HG03521 (cell line): ENCODE data around the gene RNU4-1.
"Not testable (repeated sequence)": the region's sequence is repeated elsewhere in the genome, so short reads cannot be mapped to it uniquely, and the experiment has no call there.

Experiments used
- ATAC-seq: cut with Tn5 transposase; IDR thresholded peaks from one replicate; pipeline ENCODE4 v1.9.1; 2021; ENCODE audit warnings: mild to moderate bottlenecking, moderate library complexity; ENCODE audit not compliant: unreplicated experiment

RNU4-1 gene

GRCh38 chr12:120259418-120260202 is 33.4 kb downstream of the RNU4-1 start:
- no peak for ATAC-seq

DNA sequence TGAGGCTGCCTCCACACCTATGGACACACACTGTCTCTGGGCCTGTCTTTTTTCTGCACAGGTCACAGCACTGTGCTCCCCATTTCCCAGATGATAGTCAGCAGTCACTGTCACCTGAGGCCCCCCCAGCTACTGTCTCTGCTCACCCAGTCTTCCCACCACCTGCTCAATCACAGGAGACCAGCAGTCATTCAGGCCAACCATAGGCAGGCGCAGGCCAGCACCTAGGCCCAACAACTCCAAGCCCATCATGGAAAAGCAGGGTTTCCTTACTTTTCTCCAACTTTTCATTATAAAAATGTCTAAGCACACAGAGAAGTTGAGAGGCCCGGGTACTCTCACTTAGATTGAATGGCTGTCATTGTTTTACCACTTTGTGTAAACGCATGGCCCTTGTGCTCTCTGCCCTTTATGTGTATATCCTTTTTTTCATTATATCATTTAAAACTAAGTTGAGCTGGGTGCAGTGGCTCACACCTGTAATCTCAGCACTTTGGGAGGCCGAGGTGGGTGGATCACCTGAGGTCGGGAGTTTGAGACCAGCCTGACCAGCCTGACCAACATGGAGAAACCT is 34.6 kb downstream of the RNU4-1 start:
- ATAC-seq = no peak

DNA sequence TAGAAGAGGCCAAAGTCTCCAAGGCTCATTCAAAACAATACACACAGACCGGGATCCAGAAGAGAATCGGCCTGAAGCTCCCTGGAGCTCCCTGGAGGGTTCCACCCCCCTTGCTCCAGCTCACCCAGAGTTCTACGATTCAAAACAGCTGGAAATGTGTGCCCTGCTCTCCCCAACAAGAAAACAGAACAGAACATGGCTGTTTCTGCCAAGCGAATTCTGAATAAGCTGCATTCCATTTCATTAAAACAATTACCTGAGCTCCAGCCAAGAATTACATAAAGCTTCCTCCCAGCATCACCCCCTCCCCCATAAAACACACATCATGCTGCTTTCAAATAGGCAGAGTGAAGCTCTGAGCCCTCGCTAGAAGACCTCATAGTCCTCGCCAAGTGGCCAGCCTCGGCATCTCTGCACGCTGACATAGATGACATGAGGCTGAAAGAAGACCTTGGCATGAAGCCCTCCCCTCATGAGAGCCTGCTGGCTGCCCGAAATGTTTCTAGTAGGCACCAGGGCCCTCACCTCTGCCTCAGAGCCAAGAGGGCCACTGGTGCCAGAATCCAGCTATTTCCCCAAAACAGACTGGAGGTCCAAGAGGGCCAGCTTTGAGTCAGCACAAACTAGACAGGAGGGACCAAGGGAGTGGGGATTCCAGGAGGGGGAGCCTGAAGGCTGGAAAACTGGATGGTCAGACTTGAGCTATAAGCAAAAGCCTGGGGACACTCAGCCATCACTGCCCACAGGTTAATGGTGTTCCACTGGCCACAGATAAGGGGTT is 35.8 kb downstream of the RNU4-1 start:
- ATAC-seq = no peak

GRCh38 chr12:120254809-120255208 is 38.2 kb downstream of the RNU4-1 start:
- no peak for ATAC-seq

- not testable (repeated sequence) for ATAC-seq
Measured at GRCh38 chr12:120253313-120253712, 39.7 kb downstream of the RNU4-1 start.

DNA sequence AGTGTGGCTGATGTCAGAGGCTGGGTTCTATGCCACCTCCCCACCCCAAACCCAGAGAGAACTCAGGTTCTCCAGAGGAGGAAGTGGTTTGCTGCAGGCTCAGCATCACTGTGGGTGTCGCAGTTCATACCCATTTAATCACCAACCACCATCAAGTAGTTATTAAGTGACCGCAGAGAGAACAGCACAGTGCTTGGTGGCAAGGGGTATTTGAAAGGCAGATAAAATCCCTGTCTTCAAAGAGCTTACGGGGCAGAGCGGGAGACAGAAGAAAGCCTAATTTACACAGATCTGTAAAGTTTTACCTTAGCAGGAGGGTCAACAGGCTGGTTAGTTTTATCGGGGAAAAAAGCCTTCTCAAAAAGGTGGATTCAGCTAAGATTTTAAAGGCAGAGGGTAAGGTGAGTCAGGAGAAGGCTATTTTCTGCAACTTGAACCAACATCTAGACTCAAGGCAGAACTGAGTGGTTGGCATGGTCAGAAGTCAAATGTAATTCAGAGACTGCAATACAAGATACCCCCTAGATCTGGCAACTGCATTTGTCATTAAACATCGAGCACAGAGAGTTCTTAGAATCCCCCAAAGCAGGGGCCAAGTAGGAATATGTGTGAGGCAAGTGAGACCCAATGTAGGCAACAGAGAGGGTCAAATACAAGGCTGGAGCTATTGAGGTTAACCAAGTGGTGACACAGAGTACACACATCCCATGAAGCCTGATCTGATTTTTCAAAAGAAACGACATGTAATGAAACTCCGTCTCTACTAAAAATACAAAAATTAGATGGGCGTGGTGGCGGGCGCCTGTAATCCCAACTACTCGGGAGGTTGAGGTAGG is 40.7 kb downstream of the RNU4-1 start:
- no peak for ATAC-seq

GRCh38 chr12:120251364-120252070 is 41.5 kb downstream of the RNU4-1 start:
- ATAC-seq = not testable (repeated sequence)

GRCh38 chr12:120249875-120250795 is 42.9 kb downstream of the RNU4-1 start:
- ATAC-seq = no peak

DNA sequence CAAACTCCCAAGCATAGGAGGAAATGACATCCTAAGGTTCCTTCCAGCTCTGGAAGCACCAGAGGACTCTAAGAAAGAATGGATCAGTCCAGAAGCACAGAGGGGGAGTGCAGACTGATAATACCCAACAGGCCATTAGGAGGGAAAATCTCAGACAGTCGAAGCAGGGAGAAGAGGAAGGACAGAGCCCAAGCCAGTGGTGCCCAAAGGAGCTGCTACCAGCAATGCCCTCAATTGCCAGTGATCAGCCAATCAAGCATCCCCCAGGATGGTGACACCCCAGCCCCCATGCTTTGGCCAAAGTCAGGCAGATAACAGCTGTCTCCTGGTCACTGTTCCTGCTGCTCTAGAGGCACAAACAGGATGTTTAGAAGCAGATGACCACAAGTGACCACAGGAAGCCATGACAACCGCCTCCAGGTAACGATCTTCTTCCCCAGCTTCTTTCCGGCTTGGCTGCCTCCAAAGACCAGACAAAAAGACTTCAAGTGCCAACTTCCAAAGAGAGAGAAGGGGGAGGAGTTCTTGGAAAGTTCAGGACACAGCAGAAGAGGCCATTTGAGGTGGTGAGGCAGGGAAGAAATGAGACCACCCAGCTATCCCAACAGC is 43.7 kb downstream of the RNU4-1 start:
- ATAC-seq = no peak

DNA sequence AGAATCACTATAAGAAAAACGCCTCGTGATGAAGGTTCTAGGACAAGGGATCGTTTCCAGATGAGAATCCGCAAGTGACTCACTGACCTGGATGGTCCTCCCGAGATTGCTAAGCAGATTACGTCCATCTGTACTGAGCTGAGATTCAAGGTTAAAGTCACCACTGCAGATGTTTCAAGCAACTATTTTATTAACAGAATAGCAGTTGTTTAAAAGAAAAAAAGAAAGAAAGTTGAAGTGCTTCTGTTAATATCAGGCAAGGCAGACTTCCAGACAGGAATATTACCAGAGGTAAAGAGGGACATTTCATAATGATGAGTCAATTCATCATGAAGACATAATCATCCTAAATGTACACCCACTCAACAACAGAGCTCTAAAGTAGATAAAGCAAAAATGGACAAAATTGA is 45.4 kb downstream of the RNU4-1 start:
- no peak for ATAC-seq

GRCh38 chr12:120247183-120247582 is 45.9 kb downstream of the RNU4-1 start:
- no peak for ATAC-seq

DNA sequence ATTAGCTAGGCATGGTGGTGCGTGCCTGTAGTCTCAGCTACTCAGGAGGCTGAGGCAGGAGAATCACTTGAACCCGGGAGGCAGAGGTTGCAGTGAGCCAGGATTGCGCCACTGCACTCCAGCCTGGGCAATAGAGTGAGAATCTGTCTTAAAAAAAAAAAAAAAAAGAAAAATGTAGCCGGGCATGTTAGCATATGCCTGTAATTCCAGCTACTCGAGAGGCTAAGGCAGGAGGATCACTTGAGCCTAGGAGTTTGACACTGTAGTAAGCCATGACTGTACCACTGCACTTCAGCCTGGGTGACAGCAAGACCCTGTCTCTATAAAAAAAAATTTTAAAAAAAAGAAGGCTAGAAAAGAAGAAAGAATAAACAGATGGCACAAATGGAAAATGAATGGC is 46.3 kb downstream of the RNU4-1 start:
- ATAC-seq = not testable (repeated sequence)
